GM12878 (cell line): ENCODE results near the gene SLX9. TPM values are rescaled to one million over a fixed set of nuclear protein-coding genes. Genes with fewer than 3 reads are reported as not detected.
A peak's percentile ranks its signal among the peaks of the same experiment; 100 is the strongest.

Source experiments
- ATAC-seq: fragments of 200-7000 bp; cut with Tn5 transposase; 3 replicates; pipeline ENCODE4 v1.9.1; 2020; ENCODE audit warnings: mild to moderate bottlenecking, moderate library complexity
- BruUV-seq: library from RNA; stranded (reverse); fragments of 400-500 nt; replicated peaks from 2 replicates; lab custom pipeline; 2021; lab: Mats Ljungman, UMichigan
- CTCF ChIA-PET: fragments of 300-600 bp; sonication (Branson Sonifier 250); formaldehyde crosslinking; extraction: SDS; loops from one replicate; lab custom pipeline; 2021; ENCODE audit warnings: inconsistent platforms; lab: Yijun Ruan, JAX
- POLR2A ChIA-PET: fragments of 350-600 bp; formaldehyde crosslinking; extraction: SDS; loops from one replicate; lab custom pipeline; 2021; ENCODE audit warnings: inconsistent platforms; lab: Charles Lee
- RAD21 ChIA-PET: fragments of 300-600 bp; sonication (Branson Sonifier 250); formaldehyde crosslinking; loops from one replicate; lab custom pipeline; 2023; ENCODE audit warnings: antibody characterized with exemption; ENCODE audit not compliant: unreplicated experiment; lab: Charles Lee
- SMC1A ChIA-PET: fragments of 300-600 bp; sonication (Branson Sonifier 250); formaldehyde crosslinking; loops from one replicate; lab custom pipeline; 2023; ENCODE audit not compliant: unreplicated experiment, uncharacterized antibody; lab: Charles Lee
- DNase-seq: peaks from one replicate; pipeline ENCODE4 v3.0.0-alpha.2; 2011; ENCODE audit warnings: low read depth, low spot score
- FAIRE-seq: peaks from 3 replicates; lab custom pipeline; 2011; peaks lifted over from hg19 to GRCh38; lab: Jason Lieb, UNC
- H2AFZ ChIP-seq: 2 replicates; pipeline ENCODE4 v1.6.0; 2011; ENCODE audit warnings: low read depth, low read length, control low read depth; ENCODE audit not compliant: control insufficient read depth
- H3K27ac ChIP-seq: 2 replicates; pipeline ENCODE4 v1.5.1; 2011; ENCODE audit warnings: control low read depth; ENCODE audit not compliant: control insufficient read depth, insufficient read depth
- H3K27me3 ChIP-seq, 2 experiments: replicated peaks in 1 of 2; 2 replicates each; pipeline versions ENCODE4 v1.6.0 to v1.6.1; 2011; ENCODE audit warnings: low read length in 1 of 2; ENCODE audit not compliant: control insufficient read depth in 2 of 2, insufficient read depth in 2 of 2
- H3K36me3 ChIP-seq, 2 experiments: 2 replicates each; pipeline ENCODE4 v1.5.1; 2011; ENCODE audit warnings: low read length in 1 of 2; ENCODE audit not compliant: control insufficient read depth in 2 of 2, insufficient read depth in 2 of 2
- H3K4me1 ChIP-seq: 2 replicates; pipeline ENCODE4 v1.6.1; 2011; ENCODE audit warnings: mild to moderate bottlenecking, low read length, moderate library complexity, mixed read lengths; ENCODE audit not compliant: control insufficient read depth, insufficient read depth
- H3K4me2 ChIP-seq: 2 replicates; pipeline ENCODE4 v1.6.0; 2011; ENCODE audit warnings: control low read depth; ENCODE audit not compliant: control insufficient read depth, insufficient read depth
- H3K4me3 ChIP-seq: fragments of 200-600 bp; sonication (generic); 2 replicates; pipeline ENCODE4 v1.5.1; 2016
- H3K79me2 ChIP-seq: 2 replicates; pipeline ENCODE4 v1.6.0; 2011; ENCODE audit warnings: low read length; ENCODE audit not compliant: control insufficient read depth, insufficient read depth
- H3K9ac ChIP-seq: 2 replicates; pipeline ENCODE4 v1.8.0; 2011; ENCODE audit warnings: low read length, control low read depth, mixed read lengths; ENCODE audit not compliant: control insufficient read depth, insufficient read depth
- H3K9me3 ChIP-seq: replicated peaks from 3 replicates; pipeline ENCODE4 v1.5.1; 2011; ENCODE audit warnings: mild to moderate bottlenecking, low read length; ENCODE audit not compliant: control insufficient read depth, insufficient read depth
- H4K20me1 ChIP-seq: 2 replicates; pipeline ENCODE4 v1.6.0; 2011; ENCODE audit not compliant: control insufficient read depth, insufficient read depth
- ATF7 ChIP-seq: fragments of 450-650 bp; IDR thresholded peaks from 2 replicates; pipeline ENCODE4 v1.6.1; 2016; ENCODE audit warnings: low read depth, mild to moderate bottlenecking
- DPF2 ChIP-seq: fragments of 450-650 bp; IDR thresholded peaks from 2 replicates; pipeline ENCODE4 v1.6.1; 2017; ENCODE audit warnings: mild to moderate bottlenecking
- FOXM1 ChIP-seq: IDR thresholded peaks from 2 replicates; pipeline ENCODE4 v1.6.1; 2012; ENCODE audit warnings: low read depth, mild to moderate bottlenecking, inconsistent platforms, low read length, moderate library complexity
- LARP7 ChIP-seq: fragments of 450-650 bp; IDR thresholded peaks from 2 replicates; pipeline ENCODE4 v1.6.1; 2017; ENCODE audit warnings: mild to moderate bottlenecking
- SKIL ChIP-seq: fragments of 450-650 bp; IDR thresholded peaks from 2 replicates; pipeline ENCODE4 v1.6.1; 2017; ENCODE audit warnings: mild to moderate bottlenecking, low read depth, inconsistent platforms; ENCODE audit not compliant: poor library complexity, severe bottlenecking
- SMAD1 ChIP-seq: fragments of 450-650 bp; IDR thresholded peaks from 2 replicates; pipeline ENCODE4 v1.6.1; 2018; ENCODE audit warnings: mild to moderate bottlenecking, low read depth; ENCODE audit not compliant: partially characterized antibody
- SREBF1 ChIP-seq: IDR thresholded peaks from 2 replicates; pipeline ENCODE4 v1.6.1; 2012; ENCODE audit warnings: mild to moderate bottlenecking, low read length
- SUPT20H ChIP-seq: IDR thresholded peaks from 2 replicates; pipeline ENCODE4 v1.6.1; 2011; ENCODE audit warnings: low read depth, mild to moderate bottlenecking, low read length, moderate library complexity, borderline replicate concordance; ENCODE audit not compliant: control insufficient read depth
- TBL1XR1 ChIP-seq: IDR thresholded peaks from 2 replicates; pipeline ENCODE4 v1.6.1; 2012; ENCODE audit warnings: low read depth, low read length, improper control_type of control experiment
- TCF3 ChIP-seq: IDR thresholded peaks from 2 replicates; pipeline ENCODE4 v1.6.1; 2012; ENCODE audit warnings: low read depth, mild to moderate bottlenecking, low read length, borderline replicate concordance; ENCODE audit not compliant: insufficient read depth
- WGBS: methylation state at CpG from one replicate; pipeline ENCODE4 v1.1.6; 2016; ENCODE audit warnings: low lambda C conversion rate; ENCODE audit not compliant: insufficient replicate concordance, insufficient coverage; ENCODE audit errors: missing lambda C conversion rate; 5-methylcytosine and 5-hydroxymethylcytosine counted together
- in situ Hi-C: fragments of 300-500 bp; cut with MboI; formaldehyde crosslinking; loops from 9 replicates; pipeline ENCODE4 v1.14.3; 2018; ENCODE audit warnings: mixed read lengths
- intact Hi-C: fragments of 100-400 bp; cut with micrococcal nuclease; formaldehyde crosslinking; loops from one replicate; pipeline ENCODE4 v1.14.2; 2022; ENCODE audit not compliant: unreplicated experiment
- polyA plus RNA-seq, 11 experiments: library from polyadenylated mRNA; depleted of rRNA in 4 of 11; unstranded in 6 of 11; stranded (reverse) in 5 of 11; fragments of >200 nt; fragmentation: Nextera tagmentation in 4 of 11; fragmentation: Illumina TruSeq in 1 of 11; extraction: Ambion mirVana in 4 of 11; extraction: Trizol in 1 of 11; gene quantifications; 1 replicate in 1 of 11; 2 replicates in 10 of 11; pipeline versions ENCODE4 v1.2.1 to v1.2.3, GENCODE V29; 2011 to 2016; ENCODE audit warnings: inconsistent platforms in 2 of 11, missing spikeins in 2 of 11, low read depth in 1 of 11
- total RNA-seq, 4 experiments: library from RNA; depleted of rRNA in 3 of 4; stranded (reverse); fragments of >200 nt in 3 of 4; fragmentation: Illumina TruSeq in 1 of 4; extraction: Trizol in 1 of 4; gene quantifications; 2 replicates each; pipeline versions ENCODE4 v1.2.1 to v1.2.3, GENCODE V29; 2013 to 2021
- TF ChIP-seq, protein P1 (sequence below): IDR thresholded peaks from 2 replicates; pipeline ENCODE4 v1.6.1; 2011; ENCODE audit warnings: borderline replicate concordance, low read depth, mild to moderate bottlenecking, moderate library complexity, low read length; ENCODE audit not compliant: insufficient read depth, poor library complexity, severe bottlenecking

SLX9 gene
- total and polyA plus RNA-seq, 10 of the 15 experiments (the other 5 are each of a cell fraction or from before 2014, with no cell fraction given), result 0.69 to 81.3 (median 33.9) TPM

GRCh38 chr21:44901391-44902074, 38.3 kb upstream of the SLX9 start:
- no peak overlapping the region for H3K4me2 ChIP-seq
- intact Hi-C loops, result no loop called here
- no peak for TF ChIP-seq SUPT20H
- TF ChIP-seq SREBF1, result no peak
- TF ChIP-seq ATF7, result no peak
- no peak for TF ChIP-seq TBL1XR1
- no peak for TF ChIP-seq LARP7
- TF ChIP-seq, protein P1, sequence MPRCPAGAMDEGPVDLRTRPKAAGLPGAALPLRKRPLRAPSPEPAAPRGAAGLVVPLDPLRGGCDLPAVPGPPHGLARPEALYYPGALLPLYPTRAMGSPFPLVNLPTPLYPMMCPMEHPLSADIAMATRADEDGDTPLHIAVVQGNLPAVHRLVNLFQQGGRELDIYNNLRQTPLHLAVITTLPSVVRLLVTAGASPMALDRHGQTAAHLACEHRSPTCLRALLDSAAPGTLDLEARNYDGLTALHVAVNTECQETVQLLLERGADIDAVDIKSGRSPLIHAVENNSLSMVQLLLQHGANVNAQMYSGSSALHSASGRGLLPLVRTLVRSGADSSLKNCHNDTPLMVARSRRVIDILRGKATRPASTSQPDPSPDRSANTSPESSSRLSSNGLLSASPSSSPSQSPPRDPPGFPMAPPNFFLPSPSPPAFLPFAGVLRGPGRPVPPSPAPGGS, result peak; percentile 77
- TF ChIP-seq TCF3, result peak; percentile 17; the same call in 1 of the 2 replicates
- TF ChIP-seq FOXM1, result no peak
- no peak for TF ChIP-seq SMAD1
- TF ChIP-seq DPF2, result no peak
- no peak for TF ChIP-seq SKIL
- SMC1A ChIA-PET, result no interaction called here
- no peak overlapping the region for H3K4me3 ChIP-seq
- RAD21 ChIA-PET, result no interaction called here
- FAIRE-seq (no peak), DNase-seq (no peak), ATAC-seq (no peak)
- no peaks in the 10 kb centered on the region for H3K27me3 ChIP-seq
- in situ Hi-C loops, result no loop called here
- 88% methylated on average over 25 of the region's 27 CpGs for WGBS
- peaks cover 14 to 59% of the 10 kb centered on the region in 2 experiments for H3K36me3 ChIP-seq
- H3K9ac ChIP-seq, result no peak overlapping the region
- H3K27ac ChIP-seq, result no peak overlapping the region
- POLR2A ChIA-PET, result no interaction called here
- no peaks in the 10 kb centered on the region for H3K4me1 ChIP-seq
- no TSS peak for BruUV-seq
- CTCF ChIA-PET, result no interaction called here
- H2AFZ ChIP-seq, result no peak overlapping the region
- no peaks in the 10 kb centered on the region for H3K79me2 ChIP-seq
- no peaks in the 10 kb centered on the region for H3K9me3 ChIP-seq
- H4K20me1 ChIP-seq, result no peaks in the 10 kb centered on the region
